RPMI7951 (cell line): ENCODE results near the gene CAMTA1. TPM values are rescaled to one million over a fixed set of nuclear protein-coding genes. Genes with fewer than 3 reads are reported as not detected.
A peak's percentile ranks its signal among the peaks of the same experiment; 100 is the strongest.

ENCODE experiments used
- DNase-seq: peaks from one replicate; pipeline ENCODE4 v3.0.0-alpha.2; 2012; ENCODE audit warnings: low read depth
- total RNA-seq: library from RNA; depleted of rRNA; stranded (reverse); fragments of >200 nt; shearing (Covaris generic); gene quantifications from 2 replicates; pipeline ENCODE4 v1.2.3, GENCODE V29; 2014

The CAMTA1 gene
- total RNA-seq, 1 experiment from 2014 or later, result 91.0 TPM

DNA sequence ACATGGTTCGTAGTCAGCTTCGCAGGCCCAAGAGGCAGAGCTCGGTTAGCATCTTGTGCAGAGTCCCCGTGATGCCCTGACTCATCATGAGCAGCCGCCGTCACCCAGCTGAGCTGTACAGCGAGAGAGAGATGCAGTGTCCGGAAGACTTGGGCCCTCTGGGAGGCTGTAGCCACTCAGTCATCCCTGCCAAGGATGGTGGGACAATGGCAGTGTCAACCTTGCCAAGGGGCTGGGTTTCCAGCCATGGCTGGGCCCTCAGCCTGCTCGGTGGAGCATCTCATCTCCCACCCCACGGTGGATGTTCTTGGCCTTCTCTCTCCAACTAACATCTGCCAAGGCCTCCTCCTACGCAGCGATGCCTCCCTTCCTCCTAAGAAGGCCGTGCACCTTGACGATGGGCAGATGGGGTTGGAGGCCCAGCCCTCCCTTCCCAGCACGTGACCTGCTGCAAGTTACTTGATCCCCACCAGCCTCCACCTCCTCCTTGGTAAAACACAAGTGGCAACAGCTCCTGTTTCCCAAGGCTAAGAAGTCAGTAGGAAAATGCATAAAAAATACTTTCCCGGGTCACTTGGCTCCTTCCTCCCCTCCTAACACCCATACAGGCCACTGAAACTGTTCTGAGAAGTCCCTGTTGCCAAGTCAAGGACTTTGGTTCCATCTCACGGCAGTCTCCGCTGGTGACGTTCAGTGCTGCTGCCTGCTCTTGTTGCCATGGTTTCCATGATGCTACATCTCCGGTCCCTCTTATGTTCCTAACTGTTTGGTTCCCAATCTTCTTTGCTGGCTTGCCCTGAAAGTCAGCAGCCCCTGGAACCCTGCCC lies 601.2 kb downstream of the CAMTA1 start:
- DNase-seq, result peak; percentile 79

- DNase-seq, result no peak
Measured at GRCh38 chr1:7387053-7387927, 602.0 kb downstream of the CAMTA1 start.

- no peak for DNase-seq
Measured at GRCh38 chr1:7388141-7388487, 602.9 kb downstream of the CAMTA1 start.

- DNase-seq, result no peak
Measured at GRCh38 chr1:7388488-7389185, 603.4 kb downstream of the CAMTA1 start.

DNA sequence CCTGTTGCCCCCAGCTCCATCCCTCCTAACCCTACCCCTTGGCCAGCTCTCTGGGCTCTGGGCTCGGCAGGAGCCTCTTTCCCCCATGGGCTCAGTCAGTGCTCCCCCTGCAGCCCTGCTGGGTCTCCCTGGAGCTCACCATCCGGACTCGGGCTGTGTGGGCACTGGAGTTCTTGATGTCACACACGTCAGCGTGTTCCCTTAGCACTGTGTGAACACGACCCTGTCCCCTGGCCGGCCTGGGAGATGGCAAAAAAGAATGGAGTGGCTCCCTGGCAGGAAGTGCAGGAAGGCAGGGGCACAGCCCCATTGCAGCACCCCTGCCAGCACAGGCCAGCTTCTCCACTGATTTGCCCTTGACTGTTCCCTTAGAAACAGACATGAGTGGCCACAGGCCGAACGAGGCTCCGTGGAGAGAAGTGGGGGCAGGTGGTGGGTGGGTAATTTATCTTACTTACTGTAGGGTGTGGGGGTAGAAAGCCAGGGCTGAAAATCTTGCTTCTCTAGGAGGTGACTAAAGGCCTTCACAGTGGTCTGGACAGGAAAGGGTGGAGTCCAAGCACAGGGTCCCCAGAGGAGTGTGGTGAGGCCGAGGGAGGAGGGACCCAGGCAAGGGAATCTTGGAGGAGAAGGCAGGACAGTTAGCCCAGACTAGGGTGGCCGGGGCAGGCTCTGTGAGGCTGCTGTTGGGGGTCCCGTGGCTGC lies 604.1 kb downstream of the CAMTA1 start:
- no peak for DNase-seq

GRCh38 chr1:7389906-7390603 lies 604.8 kb downstream of the CAMTA1 start:
- DNase-seq, result no peak

- DNase-seq, result no peak
Measured at GRCh38 chr1:7390604-7391000, 605.3 kb downstream of the CAMTA1 start.

- DNase-seq, result no peak
Measured at GRCh38 chr1:7393136-7393535, 607.9 kb downstream of the CAMTA1 start.

- DNase-seq, result no peak
Measured at GRCh38 chr1:7395251-7395650, 610.0 kb downstream of the CAMTA1 start.

DNA sequence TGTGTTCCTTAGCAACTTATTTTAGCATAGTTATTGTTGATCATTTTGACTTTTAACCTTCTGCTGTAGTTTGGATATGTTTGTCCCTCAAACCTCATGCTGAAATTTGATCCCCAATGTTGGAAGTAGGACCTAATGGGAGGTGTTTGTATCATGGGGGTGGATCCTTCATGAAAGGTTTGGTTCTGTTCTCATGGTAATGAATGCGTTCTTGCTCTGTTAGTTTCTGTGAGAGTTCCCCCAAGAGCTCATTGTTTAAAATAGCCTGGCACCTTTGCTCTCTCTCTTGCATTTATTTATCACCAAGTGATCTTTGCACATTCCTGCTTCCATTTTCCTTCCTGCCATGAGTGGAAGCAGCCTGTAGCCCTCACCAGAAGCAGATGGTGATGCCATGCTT lies 613.7 kb downstream of the CAMTA1 start:
- no peak for DNase-seq

- no peak for DNase-seq
Measured at GRCh38 chr1:7399514-7400125, 614.4 kb downstream of the CAMTA1 start.

DNA sequence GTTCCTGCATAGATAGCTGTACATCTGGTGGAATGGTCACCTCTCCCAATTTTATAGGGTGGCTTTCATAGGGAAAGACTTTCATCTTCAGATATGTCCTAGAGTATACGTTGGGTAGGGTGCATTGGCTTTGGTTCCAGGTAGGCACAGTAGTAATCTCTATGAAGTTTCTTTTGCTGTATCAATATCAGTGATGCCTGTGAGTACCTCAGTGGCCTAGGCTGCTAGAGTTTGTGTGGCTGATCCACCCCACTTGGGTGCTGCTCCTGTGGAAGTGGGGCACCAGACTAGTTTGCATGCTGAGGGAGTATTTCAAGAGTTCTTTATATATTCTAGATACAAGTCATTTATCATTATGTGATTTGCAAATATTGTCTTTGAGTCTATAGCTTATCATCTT lies 615.3 kb downstream of the CAMTA1 start:
- DNase-seq, result no peak

DNA sequence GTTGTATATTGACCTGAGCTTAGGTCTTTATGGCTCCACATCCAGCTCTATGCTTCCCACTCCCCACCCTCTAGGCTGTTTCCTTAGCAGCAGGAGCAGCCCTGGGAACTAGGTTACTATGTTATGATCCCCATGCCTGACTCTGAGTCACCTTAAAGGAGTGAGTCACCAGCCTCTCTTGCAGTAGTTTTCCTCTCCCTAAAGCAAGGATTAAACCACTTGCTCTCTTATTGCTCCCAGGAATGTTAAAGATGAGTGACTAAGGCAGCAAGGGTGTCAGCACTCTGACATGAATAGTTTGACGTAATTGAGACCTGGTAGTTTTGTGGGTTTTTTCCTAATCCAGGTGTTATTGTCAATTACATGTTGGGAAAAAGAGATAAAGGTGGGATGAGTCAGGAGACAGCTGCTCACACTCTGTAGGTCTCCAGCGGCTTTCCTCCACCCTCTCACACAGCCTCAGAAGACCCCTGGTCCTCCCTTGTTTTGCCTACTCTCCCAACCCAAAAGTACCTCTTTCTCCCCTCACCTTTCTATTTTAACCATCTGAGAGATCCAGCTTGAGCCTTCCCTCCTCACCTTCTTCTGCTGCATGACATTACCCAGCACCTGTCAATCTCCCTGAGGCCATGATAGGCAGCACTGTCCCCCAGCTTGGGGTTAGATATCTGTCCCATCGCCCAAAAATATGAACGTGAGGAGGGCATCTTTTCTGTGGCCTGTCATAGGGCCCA lies 616.7 kb downstream of the CAMTA1 start:
- peak; percentile 96 for DNase-seq

- no peak for DNase-seq
Measured at GRCh38 chr1:7402548-7402850, 617.2 kb downstream of the CAMTA1 start.

GRCh38 chr1:7403265-7404045 lies 618.2 kb downstream of the CAMTA1 start:
- no peak for DNase-seq

DNA sequence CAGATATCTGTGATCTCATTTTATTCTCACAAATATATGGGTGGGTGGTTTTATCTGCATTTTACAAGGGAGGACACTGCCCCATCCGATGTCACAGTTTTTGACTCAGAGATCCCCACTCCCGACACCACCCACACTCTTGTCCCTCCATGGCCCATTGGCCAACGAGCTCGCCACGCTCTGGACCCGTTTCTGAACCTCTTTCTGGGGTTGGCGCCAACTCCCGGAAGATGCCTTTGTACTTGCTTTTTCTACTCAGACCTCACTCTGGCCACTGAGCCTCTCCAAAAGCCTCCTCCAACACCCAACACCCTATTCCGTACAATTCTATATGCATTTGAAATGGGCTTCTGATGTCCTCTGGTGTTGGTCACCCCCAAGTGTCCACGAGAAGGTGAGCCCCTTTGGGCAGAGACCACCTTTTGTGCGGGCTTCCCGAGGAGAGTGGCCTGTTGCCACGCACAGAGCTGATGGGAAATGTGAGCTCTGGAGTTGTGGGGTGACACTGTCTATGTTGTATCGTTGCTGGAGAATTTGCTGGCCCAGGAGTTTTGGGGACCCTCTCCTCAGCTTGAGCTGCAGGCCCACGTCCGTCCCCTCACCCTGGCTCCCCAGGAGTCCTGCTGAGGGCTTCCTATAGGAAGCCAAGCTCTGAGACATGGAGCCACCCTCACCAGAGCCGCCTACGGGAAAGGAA lies 618.9 kb downstream of the CAMTA1 start:
- DNase-seq, result no peak

DNA sequence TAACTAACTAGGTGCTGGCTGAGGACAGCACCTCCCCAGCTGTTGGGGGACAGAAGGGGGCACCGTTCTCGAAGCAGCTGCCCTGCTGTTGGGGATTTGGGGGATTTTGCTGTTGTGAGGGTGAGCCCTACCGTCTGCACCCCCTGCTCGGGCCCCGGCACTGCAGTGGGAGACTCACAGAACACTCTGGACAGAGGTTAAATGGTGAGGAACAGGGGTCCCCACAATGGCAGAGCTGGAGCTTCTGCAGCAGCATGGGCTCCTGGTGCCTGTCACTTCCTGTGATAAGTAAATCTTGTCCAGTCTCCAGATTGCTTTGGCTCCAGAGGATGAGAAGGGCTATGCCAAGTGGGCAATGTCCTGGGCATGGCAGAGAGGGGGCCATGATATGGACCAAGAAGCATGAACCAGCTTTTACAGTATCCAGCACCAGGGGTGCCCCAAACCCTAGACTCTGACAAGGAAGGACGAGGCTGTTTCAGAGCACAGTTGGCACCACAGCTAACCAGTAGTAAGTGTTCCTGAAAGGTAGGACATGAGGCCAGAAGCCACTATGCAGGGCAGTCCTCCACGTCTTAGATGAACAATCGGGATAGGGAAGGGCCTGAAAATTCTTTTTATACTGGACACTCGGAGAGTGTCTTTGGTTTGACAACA lies 620.7 kb downstream of the CAMTA1 start:
- no peak for DNase-seq
